NCI-H1436 treated with DMSO at 0.1 percent for 48 hours (cell line): ENCODE measurements around the gene SDHC.
"Not testable (repeated sequence)": the region's sequence is repeated elsewhere in the genome, so short reads cannot be mapped to it uniquely, and the experiment has no call there.

Experiments used
- DNase-seq: peaks from one replicate; lab custom pipeline; 2025; lab: John Stamatoyannopoulos, UW

Gene SDHC

DNA sequence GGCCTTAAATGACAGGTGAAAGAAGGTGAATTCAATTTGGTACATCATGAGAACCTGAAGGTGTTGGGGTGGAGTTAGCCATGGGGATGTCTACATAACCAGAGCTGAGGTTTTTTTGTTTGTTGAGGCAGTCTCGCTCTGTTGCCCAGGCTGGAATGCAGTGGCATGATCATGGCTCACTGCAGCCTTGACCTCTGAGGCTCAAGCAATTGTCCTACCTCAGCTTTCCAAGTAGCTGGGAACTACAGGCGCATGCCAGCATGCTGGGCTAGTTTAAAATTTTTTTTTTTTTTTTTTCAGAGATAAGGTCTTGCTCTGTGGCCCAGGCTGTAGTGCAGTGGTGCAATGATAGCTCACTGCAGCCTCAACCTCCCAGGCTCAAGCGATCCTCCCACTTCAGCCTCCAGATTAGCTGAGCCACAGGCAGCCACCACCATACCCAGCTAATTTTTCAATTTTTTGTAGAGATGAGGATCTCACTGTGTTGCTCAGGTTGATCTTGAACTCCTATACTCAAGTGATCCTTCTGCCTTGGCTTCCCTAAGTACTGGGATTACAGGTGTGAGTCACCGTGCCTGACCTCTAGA, 2.5 kb upstream of the SDHC start:
- no peak for DNase-seq

DNA sequence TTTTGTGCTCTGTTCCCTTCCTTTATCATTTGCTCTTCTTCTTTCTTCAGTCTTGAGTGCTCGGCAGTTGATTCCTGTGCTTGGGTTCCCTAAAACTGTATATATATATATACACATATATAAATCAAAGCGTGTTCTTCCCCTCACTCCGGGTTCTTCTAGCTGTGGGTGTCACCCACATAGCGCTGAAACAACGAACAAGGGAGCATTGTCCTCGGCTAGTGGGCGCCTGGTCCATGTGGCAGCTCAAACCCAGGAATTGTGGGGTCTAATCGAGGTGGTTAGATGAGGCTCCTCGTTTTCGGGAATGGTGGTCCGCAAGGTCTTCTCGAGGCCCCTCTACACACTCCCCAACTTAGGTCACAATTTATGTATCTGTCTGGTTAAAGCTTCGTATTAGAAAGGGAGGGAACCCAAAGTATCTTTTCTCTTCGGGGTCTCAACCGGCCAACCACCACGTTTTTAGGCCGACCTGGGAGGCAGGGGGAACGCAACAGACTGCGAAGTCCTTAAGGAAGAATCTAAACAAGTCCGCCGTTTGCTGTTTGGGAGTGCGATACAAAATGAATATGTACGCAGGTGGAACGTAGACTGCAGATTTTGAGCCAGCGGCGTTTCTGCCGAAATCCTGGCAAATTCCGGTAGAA, 504 bp upstream of the SDHC start:
- DNase-seq, result no peak

DNA sequence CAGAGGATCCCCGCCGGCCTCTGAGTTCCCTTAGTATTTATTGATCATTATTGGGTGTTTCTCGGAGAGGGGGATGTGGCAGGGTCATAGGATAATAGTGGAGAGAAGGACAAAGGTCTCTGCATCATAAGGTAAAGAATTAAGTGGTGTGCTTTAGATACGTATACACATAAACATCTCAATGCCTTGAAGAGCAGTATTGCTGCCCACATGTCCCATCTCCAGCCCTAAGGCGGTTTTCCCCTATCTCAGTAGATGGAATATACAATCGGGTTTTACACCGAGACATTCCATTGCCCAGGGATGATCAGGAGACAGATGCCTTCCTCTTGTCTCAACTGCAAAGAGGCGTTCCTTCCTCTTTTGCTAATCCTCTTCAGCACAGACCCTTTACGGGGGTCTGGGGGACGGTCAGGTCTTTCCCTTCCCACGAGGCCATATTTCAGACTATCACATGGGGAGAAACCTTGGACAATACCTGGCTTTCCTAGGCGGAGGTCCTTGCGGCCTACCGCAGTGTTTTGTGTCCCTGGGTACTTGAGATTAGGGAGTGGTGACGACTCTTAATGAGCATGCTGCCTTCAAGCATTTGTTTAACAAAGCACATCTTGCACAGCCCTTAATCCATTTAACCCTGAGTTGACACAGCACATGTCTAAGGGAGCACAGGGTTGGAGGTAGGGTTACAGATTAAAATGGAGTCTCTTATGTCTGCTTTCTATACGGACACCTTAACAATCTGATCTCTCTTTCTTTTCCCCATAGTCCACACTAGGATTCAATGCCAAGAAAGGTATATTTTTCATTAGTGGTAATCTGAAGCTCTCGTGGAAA, 1.9 kb downstream of the SDHC start:
- DNase-seq, result not testable (repeated sequence)

GRCh38 chr1:161324020-161324419, 9.8 kb downstream of the SDHC start:
- DNase-seq, result no peak

DNA sequence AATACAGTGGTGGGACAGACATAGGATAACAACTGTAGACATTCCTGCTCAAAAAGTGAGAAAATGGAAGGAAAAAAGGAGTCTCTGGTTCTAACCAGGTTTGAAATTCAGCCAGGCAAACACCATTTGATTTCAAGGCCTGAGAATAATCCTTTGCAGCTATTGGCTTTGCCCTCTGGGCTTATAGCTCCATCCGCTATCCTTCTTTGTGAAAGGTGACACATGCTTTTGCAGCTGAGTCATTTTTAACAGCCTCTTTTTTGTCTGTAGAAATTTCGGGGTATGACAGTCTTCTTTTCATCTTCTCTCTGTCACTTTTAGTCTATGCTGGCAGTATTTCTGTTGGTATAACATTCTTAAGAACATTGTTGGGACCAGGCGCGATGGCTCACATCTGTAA, 16.2 kb downstream of the SDHC start:
- no peak for DNase-seq

DNA sequence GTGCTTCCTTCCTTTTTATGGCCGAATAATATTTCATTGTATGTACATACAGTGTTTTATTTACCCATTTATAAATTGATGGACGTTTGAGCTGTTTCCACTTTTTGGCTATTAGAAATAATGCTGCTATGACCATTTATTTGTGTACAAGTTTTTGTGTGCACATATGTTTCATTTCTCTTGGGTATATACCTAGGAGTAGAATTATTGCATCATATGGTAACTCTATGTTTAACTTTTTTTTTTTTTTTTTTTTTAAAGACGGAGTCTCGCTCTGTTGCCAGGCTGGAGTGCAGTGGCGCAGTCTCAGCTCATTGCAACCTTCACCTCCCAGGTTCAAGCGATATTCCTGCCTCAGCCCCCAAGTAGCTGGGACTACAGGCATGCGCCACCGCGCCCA, 19.0 kb downstream of the SDHC start:
- DNase-seq, result no peak

- no peak for DNase-seq
These were observed 21.6 kb downstream of the SDHC start for GRCh38 chr1:161335796-161336195.

GRCh38 chr1:161342177-161342576, 28.0 kb downstream of the SDHC start:
- no peak for DNase-seq

- DNase-seq, result no peak
These were observed 28.6 kb downstream of the SDHC start for GRCh38 chr1:161342821-161343220.

DNA sequence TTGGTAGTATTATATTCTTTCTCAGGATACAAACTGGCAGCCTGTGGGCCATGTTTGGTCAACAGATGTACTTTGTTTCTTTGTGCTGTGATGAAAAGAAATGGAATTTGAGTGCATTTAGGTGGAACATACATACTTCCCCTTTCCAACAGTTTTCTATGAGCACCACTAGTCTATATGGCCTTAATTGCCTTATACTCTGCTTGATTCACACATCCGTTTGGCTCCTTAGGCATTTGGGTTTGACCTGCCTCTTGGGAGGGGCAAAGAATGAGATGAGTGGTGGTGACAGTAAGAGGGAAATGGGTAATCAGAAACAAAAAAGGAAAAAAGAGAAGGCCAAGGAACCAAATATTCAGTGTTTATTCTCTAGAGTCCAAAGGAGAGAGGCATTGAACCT, 36.5 kb downstream of the SDHC start:
- DNase-seq, result no peak

DNA sequence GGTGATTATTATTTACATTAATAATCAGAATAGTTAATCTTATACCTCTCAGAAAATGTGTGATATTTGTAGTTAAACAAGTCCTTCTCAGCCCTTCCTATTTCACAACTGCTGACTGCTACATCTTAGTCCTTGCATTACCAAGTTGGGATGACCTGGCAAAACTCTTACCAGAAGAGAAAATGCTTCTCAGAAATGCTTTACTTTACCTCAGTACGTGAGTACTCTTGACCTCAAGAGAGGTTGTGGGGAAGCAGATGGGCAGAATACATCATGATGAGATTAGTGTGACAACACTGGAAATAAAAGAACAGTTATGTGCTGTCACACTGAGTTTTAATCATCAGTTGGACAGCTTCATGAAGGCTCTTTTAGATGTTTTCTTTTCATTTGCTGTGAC, 37.3 kb downstream of the SDHC start:
- DNase-seq, result no peak

DNA sequence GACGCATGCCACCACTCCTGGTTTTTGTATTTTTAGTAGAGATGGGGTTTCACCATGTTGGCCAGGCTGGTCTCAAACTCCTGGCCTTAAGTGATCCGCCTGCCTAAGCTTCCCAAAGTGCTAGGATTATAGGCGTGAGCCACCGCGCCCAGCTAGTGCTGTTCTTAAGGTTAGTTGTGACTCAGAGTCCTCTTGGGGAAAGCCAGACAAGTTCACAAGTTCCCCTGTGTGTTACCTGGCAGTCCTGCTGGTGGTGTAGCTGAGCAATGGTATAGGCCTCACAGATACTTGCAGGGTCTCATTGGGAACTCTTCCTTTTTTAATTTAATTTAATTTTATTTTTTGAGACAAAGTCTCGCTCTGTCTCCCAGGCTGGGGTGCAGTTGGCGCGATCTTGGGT, 42.9 kb downstream of the SDHC start:
- DNase-seq, result no peak

DNA sequence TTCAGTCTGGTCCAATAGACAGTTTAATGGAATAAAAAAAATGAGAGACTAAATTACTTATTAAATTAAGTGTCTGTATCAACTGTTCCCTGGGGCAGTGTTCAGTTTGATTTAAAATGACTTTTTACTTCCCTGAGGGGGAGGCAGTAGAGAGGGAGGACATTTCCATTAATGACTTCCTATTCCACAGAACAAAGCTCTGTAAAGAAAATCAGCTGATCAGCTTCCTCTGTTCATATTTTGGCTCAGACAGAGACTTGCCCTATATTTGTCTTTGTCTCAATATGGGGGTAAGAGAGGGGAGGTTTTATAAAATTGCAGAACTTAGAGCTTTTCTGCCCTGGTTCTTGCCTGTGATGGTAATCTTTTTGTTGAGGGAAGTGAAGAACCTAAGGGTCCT, 45.1 kb downstream of the SDHC start:
- no peak for DNase-seq

GRCh38 chr1:161364332-161364731, 50.2 kb downstream of the SDHC start:
- no peak for DNase-seq

DNA sequence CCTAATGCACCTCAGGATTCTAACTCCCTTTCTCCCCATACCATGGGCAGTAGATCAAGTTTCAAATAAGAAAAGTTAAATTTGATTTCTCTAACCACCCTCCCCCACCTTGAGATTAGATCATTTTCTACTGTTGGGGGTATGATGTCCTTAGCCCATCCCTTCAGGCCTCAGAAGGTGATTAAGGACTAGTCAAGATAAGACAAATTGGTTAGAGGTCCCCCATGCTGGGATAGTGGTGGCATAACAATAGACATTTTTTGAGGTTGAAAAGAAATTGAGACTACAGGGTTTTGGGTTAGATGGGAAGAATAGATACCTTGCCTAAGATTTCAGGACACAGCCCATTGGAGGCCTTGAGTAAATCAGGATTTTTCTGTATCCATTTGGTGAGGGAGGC, 51.0 kb downstream of the SDHC start:
- DNase-seq, result no peak

DNA sequence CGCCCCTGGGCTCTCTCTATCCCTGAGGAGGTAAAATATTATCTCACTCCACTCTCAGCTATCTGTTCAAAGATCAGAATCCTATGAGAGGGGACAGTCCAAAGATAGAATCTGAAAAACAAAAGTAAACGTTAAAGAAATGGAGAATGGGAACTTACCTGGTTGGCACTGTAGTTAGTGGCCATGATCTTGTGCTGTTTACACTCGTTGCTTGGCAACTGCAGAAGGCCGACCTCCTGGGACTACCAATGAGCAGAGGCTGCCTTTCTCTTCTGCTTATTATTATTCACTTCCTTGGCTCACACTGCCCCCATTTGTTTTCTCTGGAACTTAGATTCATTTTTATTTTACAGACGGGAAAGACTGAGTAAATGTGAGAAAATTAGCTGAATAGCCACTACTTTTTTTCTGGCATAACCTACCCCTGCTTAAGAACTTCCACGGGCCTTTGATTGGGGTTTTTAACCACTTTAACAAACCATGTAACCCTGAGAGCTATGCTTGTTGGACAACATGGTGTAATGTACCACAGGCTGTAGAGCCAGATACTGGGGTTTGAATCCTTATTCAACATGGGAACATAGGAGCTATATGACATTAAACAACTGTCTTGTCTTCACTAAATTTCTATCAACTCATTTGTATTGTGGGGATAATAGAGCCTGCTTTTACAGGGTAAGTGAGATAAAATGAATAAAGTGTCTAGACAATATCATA, 53.7 kb downstream of the SDHC start, which contains the start of gene CFAP126:
Gene CFAP126, minus strand, starts transcription at position 193 of the 717 bp plus-strand sequence. Its CDS starts 8 bp downstream, at position 185.
- peak; percentile 34 for DNase-seq

- no peak for DNase-seq
These were observed 59.3 kb downstream of the SDHC start for GRCh38 chr1:161373442-161373841.

- DNase-seq, result no peak
These were observed 60.2 kb downstream of the SDHC start for GRCh38 chr1:161374373-161374772.

- no peak for DNase-seq
These were observed 63.8 kb downstream of the SDHC start for GRCh38 chr1:161378014-161378413.

DNA sequence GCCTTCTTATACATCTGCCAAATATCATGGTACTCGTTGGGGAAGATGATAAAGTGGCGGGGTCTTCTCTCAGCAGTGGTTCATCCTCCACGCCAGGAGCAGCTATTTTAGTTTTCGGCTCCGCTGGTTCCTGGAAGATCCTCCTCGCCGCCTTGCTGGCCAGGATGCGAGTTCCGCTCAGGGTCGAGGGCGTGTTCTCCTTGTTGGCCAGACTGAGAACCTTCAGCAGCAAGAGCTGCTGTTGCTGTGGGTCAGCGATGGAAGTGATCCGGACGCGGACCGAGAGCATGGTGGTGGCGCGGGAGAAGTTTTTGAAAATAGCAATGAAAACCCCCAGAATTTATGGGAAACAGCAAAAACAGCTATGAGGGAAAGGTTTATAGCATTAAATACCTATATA, 64.9 kb downstream of the SDHC start:
- DNase-seq, result no peak

DNA sequence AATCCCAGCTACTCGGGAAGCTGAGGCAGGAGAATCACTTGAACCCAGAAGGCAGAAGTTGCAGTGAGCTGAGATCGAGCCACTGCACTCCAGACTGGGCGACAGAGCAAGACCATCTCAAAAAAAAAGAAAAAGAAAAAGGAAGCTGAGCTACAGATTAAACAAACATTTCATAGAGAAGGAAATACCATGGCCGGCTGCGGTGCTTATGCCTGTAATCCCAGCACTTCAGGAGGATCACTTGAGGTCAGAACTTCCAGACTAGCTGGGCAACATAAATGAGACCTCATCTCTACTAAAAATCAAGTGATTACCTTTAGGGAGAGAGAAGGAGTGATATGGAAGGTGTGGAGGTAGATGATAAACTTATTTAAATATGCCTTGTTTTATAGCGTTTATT, 67.5 kb downstream of the SDHC start:
- DNase-seq, result no peak

DNA sequence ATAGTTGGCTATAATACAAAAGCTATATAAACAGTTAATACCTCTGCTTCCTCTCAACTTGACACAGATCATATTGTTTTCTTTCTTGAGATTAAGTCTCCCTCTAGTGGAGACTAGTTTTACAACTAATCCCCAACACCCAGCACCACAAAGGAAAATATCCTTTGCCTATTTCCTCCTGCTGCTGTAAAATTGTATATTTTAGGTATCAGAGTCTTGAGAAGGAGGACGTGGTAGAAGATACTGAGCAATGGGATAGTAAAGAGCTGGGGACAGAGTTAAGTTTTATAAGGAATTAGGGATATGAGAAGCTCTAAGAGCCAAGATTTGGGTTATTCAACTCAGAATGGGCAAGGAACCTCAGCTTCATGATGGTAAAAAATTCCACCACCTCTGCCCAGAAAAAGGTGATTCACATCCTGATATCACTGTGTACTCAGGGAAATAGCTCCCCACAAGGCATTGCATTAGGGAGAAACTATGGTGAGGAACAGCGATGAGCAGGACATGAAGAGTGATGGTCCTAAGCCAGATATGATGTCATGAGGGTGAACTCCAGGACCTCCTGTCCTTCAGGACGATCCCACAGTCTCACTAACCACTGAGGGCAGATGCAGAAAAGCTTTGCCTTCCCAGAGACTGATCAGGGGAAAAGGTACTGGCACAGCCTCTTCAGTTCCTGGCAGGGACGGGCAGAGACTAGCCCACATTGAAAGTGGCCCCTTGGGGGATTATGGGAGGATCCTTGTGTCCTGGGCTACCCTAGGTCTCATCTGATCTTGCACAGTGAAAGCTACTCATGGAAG, 68.2 kb downstream of the SDHC start:
- DNase-seq, result peak; percentile 15
